ENCODE results near the gene CDKN1B.
A peak's percentile ranks its signal among the peaks of the same experiment; 100 is the strongest.

Gene CDKN1B

DNA sequence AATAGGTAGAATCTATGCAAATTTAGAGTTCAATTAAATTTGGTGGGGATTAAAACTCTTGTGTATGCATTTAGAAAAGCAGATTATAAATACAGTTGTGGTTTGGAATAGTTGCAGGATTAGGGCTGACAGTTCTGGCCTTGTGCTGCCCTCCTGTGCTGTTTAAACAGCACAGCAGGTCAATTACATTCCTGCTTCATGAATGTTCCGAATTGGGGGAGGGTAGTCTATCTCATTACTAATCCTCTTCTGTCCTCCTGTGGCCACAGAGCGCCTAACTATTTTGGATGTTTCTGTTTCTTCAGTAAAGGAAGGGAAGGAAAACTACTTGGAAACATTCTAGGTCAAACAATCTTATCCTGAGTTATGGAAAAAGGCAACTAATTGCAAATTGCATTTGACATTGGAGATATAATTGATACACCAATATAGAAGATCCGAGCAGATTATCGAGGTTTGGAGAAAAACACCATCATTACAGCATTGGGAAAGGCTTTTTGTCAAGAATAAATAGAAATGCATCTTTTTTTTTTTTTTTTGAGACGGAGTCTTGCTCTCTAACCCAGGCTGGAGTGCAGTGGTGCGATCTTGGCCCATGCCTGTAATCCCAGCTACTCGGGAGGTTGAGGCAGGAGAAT lies 12.5 kb upstream of the CDKN1B start:
- peak; percentile 66 for DNase-seq

DNA sequence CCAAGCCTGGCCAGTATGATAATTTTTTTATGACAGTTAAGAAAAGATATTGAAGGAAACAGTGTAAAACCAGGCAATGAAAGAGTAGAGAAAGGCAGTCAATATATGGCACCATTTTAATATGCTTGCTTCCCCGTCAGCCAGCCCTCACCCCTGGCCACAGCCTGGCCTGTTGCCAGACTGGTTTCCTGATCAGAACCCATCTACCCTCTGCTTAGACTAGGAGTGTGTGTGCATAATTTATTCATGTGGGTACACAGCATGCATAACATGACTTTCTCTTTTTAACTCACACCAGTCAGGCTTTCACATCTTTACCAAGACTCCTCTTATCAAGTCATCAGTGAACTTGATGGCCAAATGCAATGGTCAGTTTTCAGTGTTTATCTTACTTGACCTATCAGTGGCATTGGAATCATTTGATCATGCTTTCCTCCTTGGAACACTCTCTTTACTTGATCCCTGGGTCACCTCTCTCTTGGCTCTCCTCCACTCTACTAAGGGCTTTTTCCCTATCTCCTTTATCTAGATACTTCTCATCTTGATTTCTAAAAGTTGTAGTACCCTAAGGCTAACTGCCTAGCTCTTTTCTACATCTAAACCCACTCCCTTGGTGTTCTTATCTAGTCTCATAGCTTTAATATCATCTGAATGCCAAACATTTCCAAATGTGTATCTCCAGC lies 11.2 kb upstream of the CDKN1B start:
- DNase-seq: peak; percentile 86

DNA sequence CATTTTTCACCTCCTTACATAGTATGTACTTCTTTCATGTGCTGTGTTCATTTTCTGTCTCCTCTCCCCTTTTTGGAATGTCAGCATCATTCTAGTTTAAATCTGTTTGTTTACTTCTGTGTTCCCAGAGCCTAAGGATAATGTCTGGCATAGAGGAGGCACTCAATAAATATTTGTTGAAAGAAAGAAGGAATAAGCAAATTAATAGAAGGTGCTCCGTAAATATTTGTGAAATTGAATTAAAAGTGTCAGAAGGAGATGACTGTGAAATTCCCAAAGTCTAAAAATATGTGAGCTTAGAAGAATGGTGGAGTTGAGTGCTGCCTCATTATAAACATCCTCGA lies 3.3 kb upstream of the CDKN1B start:
- no peak for DNase-seq

DNA sequence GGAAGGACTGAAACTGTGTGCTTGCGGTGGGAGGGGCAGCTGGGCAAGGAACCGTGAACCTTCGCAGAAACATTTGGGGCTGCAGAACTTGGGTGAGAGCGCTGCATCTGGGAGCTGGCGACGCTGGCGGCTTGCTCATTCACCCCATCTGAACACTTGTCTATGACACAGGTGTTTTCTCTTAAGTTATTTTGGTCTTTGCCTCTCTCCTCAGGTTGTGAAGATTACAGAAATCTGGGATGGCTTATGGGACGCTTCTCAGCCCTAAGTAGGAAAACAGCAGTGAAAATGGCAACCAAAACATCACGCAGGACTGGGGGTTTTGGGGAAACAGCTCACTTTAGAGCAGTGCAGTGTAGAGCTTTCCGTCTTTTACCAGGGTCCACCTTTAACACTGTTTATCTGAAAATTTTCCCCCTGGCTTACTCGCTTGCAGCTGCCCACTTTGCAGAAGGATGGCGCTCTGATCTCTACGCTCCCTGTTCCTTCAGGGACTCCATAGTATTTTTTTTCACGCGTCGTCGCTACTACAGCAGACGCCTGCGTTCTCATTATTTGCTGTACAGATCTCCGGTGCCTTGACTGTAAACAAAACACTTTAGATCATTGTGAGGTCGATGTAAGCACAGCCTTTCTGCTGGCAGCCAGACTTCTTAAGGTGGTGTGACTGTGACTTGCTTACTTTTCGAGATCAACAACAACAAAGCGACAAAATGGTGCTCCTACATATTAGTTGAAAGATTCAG lies 2.7 kb upstream of the CDKN1B start:
- DNase-seq: peak; percentile 87

- no peak for DNase-seq
Observed at GRCh38 chr12:12715128-12715458, 2.1 kb upstream of the CDKN1B start.

DNA sequence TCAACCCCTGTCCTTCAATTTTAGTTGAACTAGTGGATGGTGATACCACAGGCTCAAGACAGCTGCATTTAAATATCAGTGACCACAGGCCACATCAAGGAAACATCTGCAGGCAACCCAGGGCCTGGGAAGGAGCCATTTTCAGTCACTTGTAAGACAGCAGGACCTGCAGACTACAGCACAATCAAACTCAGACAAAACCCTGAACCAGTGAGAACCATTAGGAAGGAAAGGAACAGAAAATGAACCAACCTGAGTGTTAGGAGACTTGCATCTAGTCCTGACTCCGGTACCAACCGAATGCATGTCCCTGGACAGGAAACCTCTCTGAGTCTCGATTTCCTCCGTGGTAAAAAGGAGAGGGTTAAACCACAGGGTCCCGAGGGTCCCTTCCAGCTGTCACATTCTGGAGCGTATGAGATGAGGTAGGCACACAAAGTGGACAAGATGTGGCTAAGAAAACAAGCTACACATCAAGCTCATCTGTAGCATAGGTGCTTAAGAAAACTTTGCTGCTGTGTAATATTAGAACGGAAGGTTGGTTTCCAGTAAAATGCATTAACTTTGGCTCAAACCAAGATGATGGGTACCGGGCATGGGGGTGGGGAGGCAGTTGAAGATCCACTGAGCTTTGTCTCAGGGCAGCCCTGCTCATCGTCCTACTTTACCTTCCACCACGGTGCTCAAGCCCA lies 1.6 kb upstream of the CDKN1B start:
- peak; percentile 46 for DNase-seq

GRCh38 chr12:12716151-12716792 lies 896 bp upstream of the CDKN1B start:
- DNase-seq: no peak

DNA sequence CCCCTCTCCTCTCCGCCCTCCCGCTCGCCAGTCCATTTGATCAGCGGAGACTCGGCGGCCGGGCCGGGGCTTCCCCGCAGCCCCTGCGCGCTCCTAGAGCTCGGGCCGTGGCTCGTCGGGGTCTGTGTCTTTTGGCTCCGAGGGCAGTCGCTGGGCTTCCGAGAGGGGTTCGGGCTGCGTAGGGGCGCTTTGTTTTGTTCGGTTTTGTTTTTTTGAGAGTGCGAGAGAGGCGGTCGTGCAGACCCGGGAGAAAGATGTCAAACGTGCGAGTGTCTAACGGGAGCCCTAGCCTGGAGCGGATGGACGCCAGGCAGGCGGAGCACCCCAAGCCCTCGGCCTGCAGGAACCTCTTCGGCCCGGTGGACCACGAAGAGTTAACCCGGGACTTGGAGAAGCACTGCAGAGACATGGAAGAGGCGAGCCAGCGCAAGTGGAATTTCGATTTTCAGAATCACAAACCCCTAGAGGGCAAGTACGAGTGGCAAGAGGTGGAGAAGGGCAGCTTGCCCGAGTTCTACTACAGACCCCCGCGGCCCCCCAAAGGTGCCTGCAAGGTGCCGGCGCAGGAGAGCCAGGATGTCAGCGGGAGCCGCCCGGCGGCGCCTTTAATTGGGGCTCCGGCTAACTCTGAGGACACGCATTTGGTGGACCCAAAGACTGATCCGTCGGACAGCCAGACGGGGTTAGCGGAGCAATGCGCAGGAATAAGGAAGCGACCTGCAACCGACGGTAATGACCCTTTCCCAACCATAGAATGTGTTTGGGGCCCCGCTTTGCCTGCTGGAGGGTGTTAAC lies 615 bp downstream of the CDKN1B start:
- DNase-seq: peak; percentile 32

GRCh38 chr12:12718381-12718759 lies 1.2 kb downstream of the CDKN1B start:
- DNase-seq: no peak

DNA sequence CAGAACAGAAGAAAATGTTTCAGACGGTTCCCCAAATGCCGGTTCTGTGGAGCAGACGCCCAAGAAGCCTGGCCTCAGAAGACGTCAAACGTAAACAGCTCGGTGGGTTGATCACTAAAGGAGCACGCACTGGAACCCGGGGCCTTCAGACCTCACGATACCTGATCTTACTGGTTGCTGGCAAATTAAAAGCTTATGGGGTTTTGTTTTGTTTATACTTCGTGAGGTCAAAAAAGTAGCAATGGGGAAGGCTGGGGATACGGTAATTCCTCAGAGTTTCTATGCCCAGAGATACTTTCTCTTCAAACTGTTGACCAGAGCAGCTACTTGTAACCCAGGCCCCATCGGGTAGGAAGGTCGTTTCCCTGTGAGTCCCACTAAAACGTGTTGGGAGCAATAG lies 1.7 kb downstream of the CDKN1B start:
- peak; percentile 30 for DNase-seq

- DNase-seq: peak; percentile 41
Observed at GRCh38 chr12:12719496-12719895, 2.3 kb downstream of the CDKN1B start.

- no peak for DNase-seq
Observed at GRCh38 chr12:12720052-12720451, 2.9 kb downstream of the CDKN1B start.

GRCh38 chr12:12720672-12721161 lies 3.5 kb downstream of the CDKN1B start:
- DNase-seq: no peak

- peak; percentile 60 for DNase-seq
Observed at GRCh38 chr12:12721176-12721751, 4.1 kb downstream of the CDKN1B start.

GRCh38 chr12:12721814-12722434 lies 4.8 kb downstream of the CDKN1B start:
- no peak for DNase-seq

- peak; percentile 42 for DNase-seq
Observed at GRCh38 chr12:12722435-12723148, 5.4 kb downstream of the CDKN1B start.

- DNase-seq: no peak
Observed at GRCh38 chr12:12723149-12723680, 6.0 kb downstream of the CDKN1B start.

GRCh38 chr12:12723681-12724420 lies 6.7 kb downstream of the CDKN1B start:
- peak; percentile 34 for DNase-seq

GRCh38 chr12:12724421-12725085 lies 7.4 kb downstream of the CDKN1B start:
- DNase-seq: peak; percentile 18
